Measurements from ENCODE around the gene DENND5B.

The DENND5B gene

GRCh38 chr12:31339831-31340622 is 250.9 kb downstream of the DENND5B start:
- TF ChIP-seq FOXP2 (optimal IDR thresholded peaks at IDR 0.05; ENCODE audit: borderline replicate concordance, extremely low read depth, extremely low read length, insufficient read depth), result no peak
- TF ChIP-seq TAF1 (IDR thresholded peaks at IDR 0.05; ENCODE audit: borderline replicate concordance, insufficient read depth, low read length), result no peak
- TF ChIP-seq POLR2AphosphoS5 (IDR thresholded peaks at IDR 0.05; ENCODE audit: low read depth, low read length), result no peak
- TF ChIP-seq, protein P1, sequence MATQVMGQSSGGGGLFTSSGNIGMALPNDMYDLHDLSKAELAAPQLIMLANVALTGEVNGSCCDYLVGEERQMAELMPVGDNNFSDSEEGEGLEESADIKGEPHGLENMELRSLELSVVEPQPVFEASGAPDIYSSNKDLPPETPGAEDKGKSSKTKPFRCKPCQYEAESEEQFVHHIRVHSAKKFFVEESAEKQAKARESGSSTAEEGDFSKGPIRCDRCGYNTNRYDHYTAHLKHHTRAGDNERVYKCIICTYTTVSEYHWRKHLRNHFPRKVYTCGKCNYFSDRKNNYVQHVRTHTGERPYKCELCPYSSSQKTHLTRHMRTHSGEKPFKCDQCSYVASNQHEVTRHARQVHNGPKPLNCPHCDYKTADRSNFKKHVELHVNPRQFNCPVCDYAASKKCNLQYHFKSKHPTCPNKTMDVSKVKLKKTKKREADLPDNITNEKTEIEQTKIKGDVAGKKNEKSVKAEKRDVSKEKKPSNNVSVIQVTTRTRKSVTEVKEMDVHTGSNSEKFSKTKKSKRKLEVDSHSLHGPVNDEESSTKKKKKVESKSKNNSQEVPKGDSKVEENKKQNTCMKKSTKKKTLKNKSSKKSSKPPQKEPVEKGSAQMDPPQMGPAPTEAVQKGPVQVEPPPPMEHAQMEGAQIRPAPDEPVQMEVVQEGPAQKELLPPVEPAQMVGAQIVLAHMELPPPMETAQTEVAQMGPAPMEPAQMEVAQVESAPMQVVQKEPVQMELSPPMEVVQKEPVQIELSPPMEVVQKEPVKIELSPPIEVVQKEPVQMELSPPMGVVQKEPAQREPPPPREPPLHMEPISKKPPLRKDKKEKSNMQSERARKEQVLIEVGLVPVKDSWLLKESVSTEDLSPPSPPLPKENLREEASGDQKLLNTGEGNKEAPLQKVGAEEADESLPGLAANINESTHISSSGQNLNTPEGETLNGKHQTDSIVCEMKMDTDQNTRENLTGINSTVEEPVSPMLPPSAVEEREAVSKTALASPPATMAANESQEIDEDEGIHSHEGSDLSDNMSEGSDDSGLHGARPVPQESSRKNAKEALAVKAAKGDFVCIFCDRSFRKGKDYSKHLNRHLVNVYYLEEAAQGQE (IDR thresholded peaks at IDR 0.05; ENCODE audit: insufficient read depth in 1 of 2, low read depth in 2 of 2, low read length in 2 of 2), result no peak
- TF ChIP-seq SIN3A (IDR thresholded peaks at IDR 0.05; ENCODE audit: borderline replicate concordance, insufficient read depth, low read length), result no peak

- TF ChIP-seq, protein P1 (IDR thresholded peaks at IDR 0.05; ENCODE audit: insufficient read depth in 1 of 2, low read depth in 2 of 2, low read length in 2 of 2), result no peak
- TF ChIP-seq SIN3A (IDR thresholded peaks at IDR 0.05; ENCODE audit: borderline replicate concordance, insufficient read depth, low read length) (no peak), POLR2AphosphoS5 (IDR thresholded peaks at IDR 0.05; ENCODE audit: low read depth, low read length) (no peak), TAF1 (IDR thresholded peaks at IDR 0.05; ENCODE audit: borderline replicate concordance, insufficient read depth, low read length) (no peak), FOXP2 (optimal IDR thresholded peaks at IDR 0.05; ENCODE audit: borderline replicate concordance, extremely low read depth, extremely low read length, insufficient read depth) (no peak)
These were observed 253.0 kb downstream of the DENND5B start for GRCh38 chr12:31337952-31338351.

Data from PFSK-1 (cell line).